Measurements from ENCODE around the gene CSAD.

Gene CSAD, protein sequence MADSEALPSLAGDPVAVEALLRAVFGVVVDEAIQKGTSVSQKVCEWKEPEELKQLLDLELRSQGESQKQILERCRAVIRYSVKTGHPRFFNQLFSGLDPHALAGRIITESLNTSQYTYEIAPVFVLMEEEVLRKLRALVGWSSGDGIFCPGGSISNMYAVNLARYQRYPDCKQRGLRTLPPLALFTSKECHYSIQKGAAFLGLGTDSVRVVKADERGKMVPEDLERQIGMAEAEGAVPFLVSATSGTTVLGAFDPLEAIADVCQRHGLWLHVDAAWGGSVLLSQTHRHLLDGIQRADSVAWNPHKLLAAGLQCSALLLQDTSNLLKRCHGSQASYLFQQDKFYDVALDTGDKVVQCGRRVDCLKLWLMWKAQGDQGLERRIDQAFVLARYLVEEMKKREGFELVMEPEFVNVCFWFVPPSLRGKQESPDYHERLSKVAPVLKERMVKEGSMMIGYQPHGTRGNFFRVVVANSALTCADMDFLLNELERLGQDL

DNA sequence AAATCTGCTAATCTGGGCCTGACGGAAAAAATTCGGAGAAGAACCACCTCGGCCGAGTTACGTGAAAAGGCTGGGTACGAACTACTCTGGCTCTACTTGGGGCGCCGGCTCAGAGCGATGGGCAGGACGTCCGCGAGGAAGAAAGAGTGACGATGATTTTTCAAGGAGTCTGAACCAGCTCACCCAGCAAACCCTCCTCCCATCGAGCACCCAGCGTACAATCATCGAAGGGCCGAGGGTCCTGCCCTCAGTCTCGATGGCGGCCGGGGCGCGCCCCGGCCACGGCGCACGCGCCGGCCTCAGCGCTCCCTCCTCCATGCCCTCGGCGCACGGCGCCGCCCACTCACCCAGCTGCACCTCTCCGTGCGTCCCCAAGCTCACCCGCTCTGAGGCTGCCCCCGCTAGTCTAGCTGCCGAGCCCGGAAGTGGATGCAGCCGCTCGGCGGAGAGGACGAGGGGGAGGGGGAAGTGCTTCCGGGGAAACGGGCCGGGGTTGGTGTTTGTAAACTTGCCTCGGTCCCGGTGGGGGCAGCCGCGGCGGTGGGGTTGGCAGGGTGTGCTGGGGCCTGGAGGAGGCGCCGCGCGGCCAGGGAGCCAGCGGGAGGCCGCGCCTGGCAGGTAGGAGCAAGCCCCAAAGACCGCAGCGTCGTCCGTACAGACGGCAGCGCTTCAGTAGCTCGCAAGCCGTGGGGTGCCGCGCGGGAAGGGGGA, at the start of gene CSAD, which contains the start of gene ZNF740:
Gene CSAD (minus strand): TSS at position 706 of the 711 bp plus-strand sequence. CDS start 7,455 bp downstream, outside the sequence.
Gene ZNF740 (plus strand): TSS at position 503 of the 711 bp plus-strand sequence. CDS start 1,262 bp downstream, outside the sequence.
- Histone ChIP-seq H3K36me3 (ENCODE audit: insufficient read depth, low read length) (peaks cover 38% of the 10 kb centered on the region), H3K4me3 (peak within 1 kb of the TSS; percentile 87), H3K9ac (ENCODE audit: insufficient read length) (peak within 1 kb of the TSS; percentile 92), H3K9me3 (ENCODE audit: low read depth, low read length) (no peaks in the 10 kb centered on the region), H3K27ac (peak within 1 kb of the TSS; percentile 90)
- TF ChIP-seq POLR2AphosphoS5 (IDR thresholded peaks at IDR 0.05; ENCODE audit: borderline replicate concordance, low read depth, low read length), result peak; percentile 70; the same call in 1 of the 2 replicates
- TF ChIP-seq FOXP2 (optimal IDR thresholded peaks at IDR 0.05; ENCODE audit: control extremely low read depth, extremely low read length, insufficient read depth), result no peak
- DNase-seq (ENCODE audit: low read depth, low spot score), result peak; percentile 75

DNA sequence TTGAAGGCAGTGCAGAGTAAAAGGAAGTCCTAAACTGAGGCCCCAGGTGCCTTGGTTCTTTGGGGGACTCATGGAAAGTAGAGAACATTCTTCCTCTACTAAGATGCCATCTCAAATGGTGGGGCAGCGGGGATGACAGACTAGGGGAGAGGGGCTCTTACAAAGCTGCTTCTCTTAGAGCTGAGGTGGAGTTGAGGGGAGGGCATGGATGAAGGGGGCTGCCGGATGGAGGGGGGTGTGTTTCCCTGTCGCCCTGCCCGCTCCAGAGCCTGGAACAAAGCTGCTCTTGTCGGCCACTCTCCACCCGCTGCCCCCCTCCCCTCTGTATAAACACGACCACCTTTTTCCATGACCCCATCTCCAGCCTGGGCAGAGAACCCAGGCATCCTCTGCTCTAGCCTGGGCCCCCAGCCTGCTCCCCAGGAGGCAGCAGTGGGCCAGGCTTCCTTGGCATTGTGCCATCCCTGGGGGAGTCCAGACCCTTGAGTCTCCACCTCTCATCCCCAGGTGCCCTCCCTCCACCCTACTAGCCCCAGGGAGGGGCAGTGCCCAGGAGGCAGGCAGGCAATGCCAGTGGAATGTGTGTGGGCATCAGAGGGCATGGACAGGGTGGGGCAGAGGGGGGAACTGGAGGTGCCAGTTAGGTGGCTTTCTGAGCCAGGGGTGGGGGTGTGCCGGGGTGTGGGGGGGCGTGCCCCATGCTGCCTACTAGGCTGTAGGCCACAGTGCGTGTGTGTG, 49.6 kb upstream of the CSAD start:
- Histone ChIP-seq H3K9me3 (ENCODE audit: low read depth, low read length) (no peaks in the 10 kb centered on the region), H3K4me3 (no peak overlapping the region), H3K9ac (ENCODE audit: insufficient read length) (no peak overlapping the region), H3K27ac (peak overlapping the region; percentile 46; the same call in 1 of the 2 replicates), H3K36me3 (ENCODE audit: insufficient read depth, low read length) (peaks cover 5% of the 10 kb centered on the region; the same call in 1 of the 2 replicates)
- no peak for TF ChIP-seq EZH2 (IDR thresholded peaks at IDR 0.05)
- no peak for TF ChIP-seq FOXP2 (optimal IDR thresholded peaks at IDR 0.05; ENCODE audit: control extremely low read depth, extremely low read length, insufficient read depth)
- no peak for TF ChIP-seq POLR2AphosphoS5 (IDR thresholded peaks at IDR 0.05; ENCODE audit: borderline replicate concordance, low read depth, low read length)
- DNase-seq (ENCODE audit: low read depth, low spot score), result no peak

DNA sequence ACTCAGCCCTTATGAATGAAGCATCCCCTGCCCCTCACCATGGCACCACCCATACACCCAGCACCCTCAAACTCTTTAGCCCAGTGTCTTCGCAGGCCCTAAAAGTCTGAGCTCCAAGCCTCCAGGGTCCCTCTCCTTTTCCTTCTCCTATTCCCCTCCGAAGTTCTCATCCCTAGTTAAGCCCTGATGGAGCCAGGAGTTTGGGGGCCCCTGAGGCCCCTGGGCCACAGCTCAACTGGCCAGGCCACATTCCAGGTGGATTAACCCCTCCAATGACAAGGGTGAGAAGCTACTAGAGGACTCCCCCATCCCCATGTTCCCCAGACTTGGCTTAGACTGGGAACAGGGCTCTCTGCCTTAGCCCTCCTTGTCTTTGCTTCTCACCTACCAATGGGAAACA, 48.7 kb upstream of the CSAD start:
- TF ChIP-seq FOXP2 (optimal IDR thresholded peaks at IDR 0.05; ENCODE audit: control extremely low read depth, extremely low read length, insufficient read depth), result no peak
- no peak for TF ChIP-seq POLR2AphosphoS5 (IDR thresholded peaks at IDR 0.05; ENCODE audit: borderline replicate concordance, low read depth, low read length)
- no peak for TF ChIP-seq EZH2 (IDR thresholded peaks at IDR 0.05)
- Histone ChIP-seq H3K4me3 (no peak overlapping the region), H3K9ac (ENCODE audit: insufficient read length) (no peak overlapping the region), H3K27ac (no peak overlapping the region), H3K36me3 (ENCODE audit: insufficient read depth, low read length) (peaks cover 5% of the 10 kb centered on the region; the same call in 1 of the 2 replicates), H3K9me3 (ENCODE audit: low read depth, low read length) (no peaks in the 10 kb centered on the region)
- DNase-seq (ENCODE audit: low read depth, low spot score), result no peak

DNA sequence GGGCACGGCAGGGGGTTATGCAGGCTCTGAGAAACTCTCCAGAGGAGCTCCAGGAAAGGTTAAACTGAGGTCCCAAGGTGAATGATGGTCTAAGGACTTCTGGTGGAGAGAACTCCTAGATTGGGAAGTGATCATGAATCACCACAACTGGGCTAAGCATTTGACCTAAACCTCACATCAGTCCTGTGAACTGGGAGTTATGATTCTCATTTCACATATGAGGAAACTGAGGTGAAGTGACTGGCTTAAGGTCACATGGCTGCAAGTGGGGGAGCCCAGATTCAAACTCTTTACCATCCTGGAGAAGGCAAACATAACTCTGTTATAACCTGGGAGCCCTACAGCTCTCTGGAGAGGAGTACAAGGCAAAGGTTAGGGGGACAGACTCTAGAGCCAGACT, 47.1 kb upstream of the CSAD start:
- Histone ChIP-seq H3K27ac (peak overlapping the region; percentile 46; the same call in 1 of the 2 replicates), H3K4me3 (no peak overlapping the region), H3K36me3 (ENCODE audit: insufficient read depth, low read length) (peaks cover 5% of the 10 kb centered on the region; the same call in 1 of the 2 replicates), H3K9me3 (ENCODE audit: low read depth, low read length) (no peaks in the 10 kb centered on the region), H3K9ac (ENCODE audit: insufficient read length) (no peak overlapping the region)
- DNase-seq (ENCODE audit: low read depth, low spot score), result no peak
- TF ChIP-seq EZH2 (IDR thresholded peaks at IDR 0.05) (no peak), FOXP2 (optimal IDR thresholded peaks at IDR 0.05; ENCODE audit: control extremely low read depth, extremely low read length, insufficient read depth) (no peak), POLR2AphosphoS5 (IDR thresholded peaks at IDR 0.05; ENCODE audit: borderline replicate concordance, low read depth, low read length) (no peak)

DNA sequence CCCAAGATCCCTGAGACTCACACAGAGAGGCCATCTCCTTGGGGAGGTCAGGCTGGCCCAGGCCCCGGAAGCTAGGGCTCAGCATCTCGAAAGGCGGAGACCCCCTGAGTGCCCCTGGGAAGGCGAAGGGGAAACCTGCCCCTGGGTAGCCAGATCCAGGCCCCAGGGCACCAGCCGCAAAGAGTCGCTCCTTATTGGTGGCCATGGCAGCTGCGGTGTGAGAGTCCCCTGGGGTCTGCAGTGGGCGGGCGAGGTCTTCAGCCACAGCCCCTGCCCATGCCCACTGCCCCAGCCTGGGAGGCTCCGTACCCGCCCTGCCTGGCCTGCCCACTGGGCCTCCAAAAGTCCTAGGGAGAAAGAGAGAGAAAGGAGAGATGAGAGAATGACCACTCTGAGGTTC, 46.6 kb upstream of the CSAD start:
- H3K4me3 ChIP-seq, result no peak overlapping the region
- H3K9ac ChIP-seq (ENCODE audit: insufficient read length), result no peak overlapping the region
- H3K27ac ChIP-seq, result no peak overlapping the region
- H3K9me3 ChIP-seq (ENCODE audit: low read depth, low read length), result no peaks in the 10 kb centered on the region
- peaks cover 5% of the 10 kb centered on the region; the same call in 1 of the 2 replicates for H3K36me3 ChIP-seq (ENCODE audit: insufficient read depth, low read length)
- DNase-seq (ENCODE audit: low read depth, low spot score), result no peak
- TF ChIP-seq POLR2AphosphoS5 (IDR thresholded peaks at IDR 0.05; ENCODE audit: borderline replicate concordance, low read depth, low read length), result no peak
- no peak for TF ChIP-seq EZH2 (IDR thresholded peaks at IDR 0.05)
- TF ChIP-seq FOXP2 (optimal IDR thresholded peaks at IDR 0.05; ENCODE audit: control extremely low read depth, extremely low read length, insufficient read depth), result no peak

DNA sequence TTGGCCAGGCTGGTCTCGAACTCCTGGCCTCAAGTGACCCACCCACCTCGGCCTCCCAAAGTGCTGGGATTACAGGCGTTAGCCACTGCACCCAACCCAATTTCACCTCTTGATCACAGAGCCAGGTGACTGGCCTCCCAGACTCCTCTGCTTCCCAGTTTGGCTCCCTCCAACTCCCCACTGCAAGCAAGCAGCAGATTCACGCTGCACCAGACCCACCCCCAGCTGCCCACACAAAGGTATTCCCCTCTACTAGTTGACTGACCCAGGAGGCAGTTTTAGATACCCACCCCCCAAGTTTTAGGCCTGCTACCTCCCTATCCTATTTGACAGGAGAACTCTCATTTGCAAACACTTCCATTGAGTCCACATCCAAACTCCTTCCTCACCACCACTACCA, 46.1 kb upstream of the CSAD start:
- no peak for DNase-seq (ENCODE audit: low read depth, low spot score)
- Histone ChIP-seq H3K9ac (ENCODE audit: insufficient read length) (no peak overlapping the region), H3K4me3 (no peak overlapping the region), H3K27ac (no peak overlapping the region), H3K9me3 (ENCODE audit: low read depth, low read length) (no peaks in the 10 kb centered on the region), H3K36me3 (ENCODE audit: insufficient read depth, low read length) (peaks cover 5% of the 10 kb centered on the region; the same call in 1 of the 2 replicates)
- TF ChIP-seq FOXP2 (optimal IDR thresholded peaks at IDR 0.05; ENCODE audit: control extremely low read depth, extremely low read length, insufficient read depth), result no peak
- TF ChIP-seq EZH2 (IDR thresholded peaks at IDR 0.05), result no peak
- TF ChIP-seq POLR2AphosphoS5 (IDR thresholded peaks at IDR 0.05; ENCODE audit: borderline replicate concordance, low read depth, low read length), result no peak

DNA sequence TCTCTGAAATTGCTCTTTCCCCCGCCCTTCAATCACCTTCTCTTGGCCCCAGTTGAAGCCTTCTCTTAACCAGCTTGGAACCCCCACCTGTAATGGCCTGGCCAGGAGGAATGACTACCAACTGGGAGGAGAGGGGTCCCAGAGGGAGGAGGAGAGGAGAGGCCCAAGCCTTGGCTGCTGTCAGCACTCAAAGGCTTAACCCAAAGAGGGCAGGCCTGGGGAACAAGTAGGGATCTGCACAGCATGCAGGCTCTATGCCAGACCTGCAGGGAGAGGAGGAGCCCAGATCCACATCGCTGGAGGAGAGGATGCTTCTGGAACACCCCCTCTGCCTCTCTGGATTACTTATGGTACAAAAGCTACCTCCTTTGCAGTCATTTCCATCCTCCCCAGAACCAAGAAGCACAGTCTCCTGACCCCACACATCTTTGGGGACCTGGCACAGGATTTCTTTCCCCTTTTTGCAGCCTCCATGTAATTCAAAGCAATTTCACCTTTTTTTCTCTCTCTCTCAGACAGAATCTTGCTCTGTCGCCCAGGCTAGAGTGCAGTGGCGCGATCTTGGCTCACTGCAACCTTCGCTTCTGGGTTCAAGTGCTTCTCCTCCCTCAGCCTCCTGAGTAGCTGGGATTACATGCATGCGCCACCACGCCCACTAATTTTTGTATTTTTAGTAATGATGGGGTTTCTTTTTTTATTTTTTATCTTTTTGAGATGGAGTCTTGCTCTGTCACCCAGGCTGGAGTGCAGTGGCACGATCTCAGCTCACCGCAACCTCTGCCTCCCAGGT, 45.1 kb upstream of the CSAD start:
- TF ChIP-seq FOXP2 (optimal IDR thresholded peaks at IDR 0.05; ENCODE audit: control extremely low read depth, extremely low read length, insufficient read depth) (no peak), EZH2 (IDR thresholded peaks at IDR 0.05) (no peak), POLR2AphosphoS5 (IDR thresholded peaks at IDR 0.05; ENCODE audit: borderline replicate concordance, low read depth, low read length) (no peak)
- H3K4me3 ChIP-seq, result no peak overlapping the region
- H3K9ac ChIP-seq (ENCODE audit: insufficient read length), result no peak overlapping the region
- DNase-seq (ENCODE audit: low read depth, low spot score), result no peak
- H3K27ac ChIP-seq, result peak overlapping the region; percentile 98
- peaks cover 5% of the 10 kb centered on the region; the same call in 1 of the 2 replicates for H3K36me3 ChIP-seq (ENCODE audit: insufficient read depth, low read length)
- no peaks in the 10 kb centered on the region for H3K9me3 ChIP-seq (ENCODE audit: low read depth, low read length)

Data from SK-N-MC (cell line).